NCI-H526 (cell line): ENCODE data around the gene FBXO40.

Source experiments
- DNase-seq, 2 experiments: peaks; one replicate each; lab custom pipeline; 2025; lab: John Stamatoyannopoulos, UW

FBXO40 gene

GRCh38 chr3:121662742-121663141, 69.6 kb downstream of the FBXO40 start:
- no peak for DNase-seq

DNA sequence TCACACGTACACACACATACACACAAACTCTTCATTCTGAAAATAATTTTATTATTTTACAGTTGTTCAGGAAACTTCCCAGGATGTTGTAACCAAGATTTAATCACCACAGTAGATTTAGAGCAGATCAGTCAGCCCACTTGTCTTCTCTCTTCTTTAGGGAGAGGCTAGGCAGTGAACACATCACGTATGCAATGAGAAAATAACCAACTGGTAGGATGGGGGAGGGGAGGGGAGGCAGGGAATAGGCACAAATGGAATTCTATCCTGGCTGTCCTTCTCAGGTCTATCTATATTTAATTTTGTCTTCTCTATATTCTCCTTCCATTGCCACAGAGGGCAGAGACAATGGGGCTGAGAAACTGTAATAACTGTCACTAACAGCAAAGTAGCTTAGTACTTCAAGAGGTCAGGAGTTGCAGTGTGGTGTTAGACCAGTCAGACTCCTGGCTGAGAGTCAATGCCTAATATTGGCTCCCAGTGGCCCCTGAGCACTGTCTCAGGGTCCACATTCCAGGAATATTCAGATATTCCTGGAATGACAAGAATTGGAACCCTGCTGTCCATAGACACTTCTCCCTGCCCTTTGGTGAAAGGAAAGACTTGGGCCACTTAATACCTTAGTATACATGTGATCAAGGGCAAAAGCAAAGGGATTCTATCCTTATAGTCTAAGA, 70.1 kb downstream of the FBXO40 start:
- no peak for DNase-seq

- DNase-seq: no peak
Observed at GRCh38 chr3:121665488-121665887, 72.3 kb downstream of the FBXO40 start.

DNA sequence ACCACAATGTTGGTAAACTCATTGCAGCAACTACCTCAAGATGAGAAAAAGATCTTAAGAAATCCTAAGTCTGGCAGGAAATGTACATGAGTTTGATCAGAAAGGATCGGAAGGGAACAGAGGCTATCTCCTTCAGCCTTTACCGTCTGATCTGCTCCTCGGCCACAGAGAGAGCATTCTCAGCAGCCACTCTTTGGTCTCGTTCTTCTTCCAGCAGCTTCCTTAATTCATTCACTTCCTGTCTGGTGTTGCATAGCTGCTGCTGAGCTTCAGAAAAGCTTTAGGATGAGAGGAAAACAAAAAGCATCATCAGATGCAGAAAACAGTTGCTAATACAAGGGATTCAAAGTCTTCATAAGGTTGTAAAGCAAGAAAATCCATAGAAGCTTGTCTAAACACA, 74.2 kb downstream of the FBXO40 start:
- no peak for DNase-seq

DNA sequence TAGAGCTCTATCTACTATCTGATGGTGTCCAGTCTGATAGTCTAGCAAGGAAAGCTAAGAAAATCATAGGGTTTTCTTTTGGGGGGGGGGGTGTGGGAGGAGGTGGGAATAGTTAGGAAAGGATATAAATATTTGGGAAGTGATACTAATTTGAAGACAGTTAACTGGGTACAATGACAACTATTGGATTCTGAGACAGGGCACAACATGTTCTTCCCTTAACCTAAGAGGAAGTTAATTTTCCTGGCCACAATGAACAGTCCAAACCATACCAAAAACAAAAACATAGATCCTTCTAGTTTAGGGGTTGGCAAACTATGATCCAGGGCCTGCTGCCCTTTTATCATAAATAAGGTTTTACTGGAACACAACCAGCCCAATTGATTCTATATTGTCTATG, 77.5 kb downstream of the FBXO40 start:
- no peak for DNase-seq

GRCh38 chr3:121677141-121677540, 84.0 kb downstream of the FBXO40 start:
- no peak for DNase-seq
